Right lobe of liver (tissue), 4 donors: Measurements from ENCODE around the gene NFASC.

Experiments used
- CTCF ChIP-seq, 4 donors: fragments of 200-600 bp in 3 of 4; fragments of 450-650 bp in 1 of 4; IDR thresholded peaks; one replicate each; pipeline versions ENCODE4 v1.5.1 to v1.8.0; 2016 to 2022; ENCODE audit warnings: antibody characterized with exemption in 4 of 4, mild to moderate bottlenecking in 2 of 4
- POLR2A ChIP-seq: fragments of 450-650 bp; IDR thresholded peaks from one replicate; pipeline ENCODE4 v1.6.1; 2017; ENCODE audit warnings: antibody characterized with exemption, mild to moderate bottlenecking
- donor health status: DM: no; HTN: no; CAD: no.
- donor health status: DM: no; HTN: no; CAD: no.
- donor health status: DM: no; HTN: yes; CAD: no.

- no peak for TF ChIP-seq POLR2A
- no peak for TF ChIP-seq CTCF (IDR thresholded peaks at IDR 0.05)
These were observed 170.5 kb downstream of the NFASC start for GRCh38 chr1:205041001-205041715.
